Duodenal mucosa (tissue), 2 donors: ENCODE data around the gene FRRS1.

Source experiments
- H3K27ac ChIP-seq: one replicate; pipeline ENCODE4 v1.7.0; 2013; ENCODE audit warnings: low read depth, low read length
- H3K27me3 ChIP-seq, 2 donors: one replicate each; pipeline ENCODE4 v1.7.0; 2013; ENCODE audit warnings: low read length in 2 of 2, control low read depth in 1 of 2; ENCODE audit not compliant: insufficient read depth in 2 of 2, control insufficient read depth in 1 of 2
- H3K36me3 ChIP-seq, 2 donors: one replicate each; pipeline ENCODE4 v1.7.0; 2013; ENCODE audit warnings: low read length in 2 of 2, control low read depth in 1 of 2; ENCODE audit not compliant: insufficient read depth in 2 of 2, control insufficient read depth in 1 of 2
- H3K4me1 ChIP-seq, 2 donors: one replicate each; pipeline ENCODE4 v1.7.0; 2013; ENCODE audit warnings: low read length in 2 of 2, control low read depth in 1 of 2; ENCODE audit not compliant: insufficient read depth in 2 of 2, control insufficient read depth in 1 of 2
- H3K4me3 ChIP-seq, 2 donors: one replicate each; pipeline ENCODE4 v1.7.0; 2013; ENCODE audit warnings: low read length in 2 of 2, low read depth in 1 of 2
- H3K9ac ChIP-seq, 2 donors: one replicate each; pipeline ENCODE4 v1.7.0; 2013; ENCODE audit warnings: low read length in 2 of 2, low read depth in 1 of 2
- H3K9me3 ChIP-seq, 2 donors: one replicate each; pipeline ENCODE4 v1.7.0; 2013; ENCODE audit warnings: low read length in 2 of 2, control low read depth in 1 of 2; ENCODE audit not compliant: control insufficient read depth in 1 of 2

The FRRS1 gene

DNA sequence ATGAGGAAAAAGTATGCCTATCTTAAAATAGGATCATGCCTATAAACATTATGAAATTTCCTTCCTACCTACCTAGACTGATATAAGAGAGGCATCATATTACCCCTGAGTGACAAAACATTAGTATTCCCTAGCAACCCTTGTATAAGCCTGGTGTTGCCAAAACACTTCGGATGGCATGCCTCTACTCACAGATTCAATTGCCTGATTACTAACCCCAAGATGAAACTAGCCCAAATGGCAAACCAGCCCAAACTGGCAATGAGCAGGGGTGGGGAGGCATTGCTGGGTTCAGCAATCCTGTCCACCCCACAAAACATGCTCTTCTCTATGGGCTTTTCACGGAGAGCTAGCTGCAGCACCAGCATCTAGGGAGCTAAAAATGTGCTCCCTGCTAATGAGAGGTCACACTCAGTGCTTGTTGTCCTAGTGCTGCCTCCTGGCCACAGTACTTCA, 106.7 kb downstream of the FRRS1 start:
- Histone ChIP-seq H3K27me3 (no peaks in the 10 kb centered on the region), H3K9ac (no peak overlapping the region), H3K9me3 (no peaks in the 10 kb centered on the region), H3K36me3 (no peaks in the 10 kb centered on the region), H3K27ac (no peak overlapping the region), H3K4me1 (peaks cover 0 to 5% of the 10 kb centered on the region in 2 donors), H3K4me3 (no peak overlapping the region)
